Esophagus muscularis mucosa (tissue), 4 donors: ENCODE results near the gene L3MBTL2.

Experiments
- EP300 ChIP-seq: sonication (generic); formaldehyde crosslinking; IDR thresholded peaks from one replicate; pipeline ENCODE4 v1.6.1; 2017; ENCODE audit warnings: antibody characterized with exemption
- POLR2A ChIP-seq: fragments of 450-650 bp; IDR thresholded peaks from one replicate; pipeline ENCODE4 v1.6.1; 2017; ENCODE audit warnings: antibody characterized with exemption, moderate library complexity, mild to moderate bottlenecking, low read depth
- POLR2AphosphoS5 ChIP-seq, 2 donors: sonication (generic); formaldehyde crosslinking; IDR thresholded peaks; one replicate each; pipeline ENCODE4 v1.6.1; 2017; ENCODE audit warnings: antibody characterized with exemption in 2 of 2
- TF ChIP-seq, protein P1 (sequence below), 3 experiments: fragments of 200-600 bp in 2 of 3; fragments of 450-650 bp in 1 of 3; sonication (generic) in 2 of 3; IDR thresholded peaks; one replicate each; pipeline ENCODE4 v1.5.1; 2017 to 2019; ENCODE audit warnings: antibody characterized with exemption in 3 of 3, mild to moderate bottlenecking in 2 of 3, moderate library complexity in 1 of 3

GRCh38 chr22:41241133-41241676 lies 36.1 kb downstream of the L3MBTL2 start:
- TF ChIP-seq, protein P1, sequence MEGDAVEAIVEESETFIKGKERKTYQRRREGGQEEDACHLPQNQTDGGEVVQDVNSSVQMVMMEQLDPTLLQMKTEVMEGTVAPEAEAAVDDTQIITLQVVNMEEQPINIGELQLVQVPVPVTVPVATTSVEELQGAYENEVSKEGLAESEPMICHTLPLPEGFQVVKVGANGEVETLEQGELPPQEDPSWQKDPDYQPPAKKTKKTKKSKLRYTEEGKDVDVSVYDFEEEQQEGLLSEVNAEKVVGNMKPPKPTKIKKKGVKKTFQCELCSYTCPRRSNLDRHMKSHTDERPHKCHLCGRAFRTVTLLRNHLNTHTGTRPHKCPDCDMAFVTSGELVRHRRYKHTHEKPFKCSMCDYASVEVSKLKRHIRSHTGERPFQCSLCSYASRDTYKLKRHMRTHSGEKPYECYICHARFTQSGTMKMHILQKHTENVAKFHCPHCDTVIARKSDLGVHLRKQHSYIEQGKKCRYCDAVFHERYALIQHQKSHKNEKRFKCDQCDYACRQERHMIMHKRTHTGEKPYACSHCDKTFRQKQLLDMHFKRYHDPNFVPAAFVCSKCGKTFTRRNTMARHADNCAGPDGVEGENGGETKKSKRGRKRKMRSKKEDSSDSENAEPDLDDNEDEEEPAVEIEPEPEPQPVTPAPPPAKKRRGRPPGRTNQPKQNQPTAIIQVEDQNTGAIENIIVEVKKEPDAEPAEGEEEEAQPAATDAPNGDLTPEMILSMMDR (IDR thresholded peaks at IDR 0.05), result no peak
- TF ChIP-seq POLR2AphosphoS5 (IDR thresholded peaks at IDR 0.05) (no peak), EP300 (no peak), POLR2A (no peak)
